WTC11 (cell line): ENCODE results near the gene AMMECR1. TPM values are rescaled to one million over a fixed set of nuclear protein-coding genes. Genes with fewer than 3 reads are reported as not detected.

ENCODE experiments used
- ATAC-seq: fragments of 200-7000 bp; cut with Tn5 transposase; 2 replicates; pipeline ENCODE4 v1.10.0; 2021; ENCODE audit warnings: mild to moderate bottlenecking, moderate library complexity
- CTCF ChIA-PET: fragments of 300-600 bp; sonication (Branson Sonifier 250); formaldehyde crosslinking; loops from one replicate; lab custom pipeline; 2021; ENCODE audit warnings: antibody characterized with exemption; lab: Charles Lee
- POLR2A ChIA-PET: fragments of 350-600 bp; sonication (Branson Sonifier 250); formaldehyde crosslinking; loops from one replicate; lab custom pipeline; 2021; ENCODE audit warnings: antibody characterized with exemption; lab: Charles Lee
- DNase-seq: peaks from one replicate; pipeline ENCODE4 v3.0.0; 2021; ENCODE audit warnings: low spot score
- H3K27ac Mint-ChIP-seq: 2 replicates; pipeline ENCODE4 v1.8.0; 2021; ENCODE audit warnings: mixed read lengths
- H3K27me3 Mint-ChIP-seq: 2 replicates; pipeline ENCODE4 v1.8.0; 2021; ENCODE audit warnings: low read depth, mild to moderate bottlenecking, moderate library complexity, mixed read lengths
- H3K36me3 Mint-ChIP-seq: 2 replicates; pipeline ENCODE4 v1.8.0; 2021; ENCODE audit warnings: mixed read lengths
- H3K4me1 Mint-ChIP-seq: 2 replicates; pipeline ENCODE4 v1.8.0; 2022; ENCODE audit warnings: mixed read lengths
- H3K4me3 Mint-ChIP-seq: 2 replicates; pipeline ENCODE4 v1.8.0; 2021; ENCODE audit warnings: mild to moderate bottlenecking, moderate library complexity, mixed read lengths
- H3K9me3 Mint-ChIP-seq: 2 replicates; pipeline ENCODE4 v1.8.0; 2021; ENCODE audit warnings: mixed read lengths
- CBFB ChIP-seq: sonication (generic); formaldehyde crosslinking; IDR thresholded peaks from 2 replicates; pipeline ENCODE4 v1.8.1; 2022; ENCODE audit warnings: mild to moderate bottlenecking, low read depth, missing genetic modification reagents
- ELF4 ChIP-seq: sonication (generic); formaldehyde crosslinking; IDR thresholded peaks from 2 replicates; pipeline ENCODE4 v1.8.1; 2022; ENCODE audit warnings: low read depth, mild to moderate bottlenecking, moderate library complexity, missing genetic modification reagents
- FOXP1 ChIP-seq: sonication (generic); formaldehyde crosslinking; IDR thresholded peaks from 2 replicates; pipeline ENCODE4 v1.8.0; 2022; ENCODE audit warnings: missing genetic modification reagents, mild to moderate bottlenecking, moderate library complexity, borderline replicate concordance
- GRHL2 ChIP-seq: fragments of 250-450 bp; sonication (Bioruptor Pico); IDR thresholded peaks from 2 replicates; pipeline ENCODE4 v1.8.0; 2022; ENCODE audit warnings: mild to moderate bottlenecking, moderate library complexity; ENCODE audit not compliant: insufficient replicate concordance, severe bottlenecking
- GTF2I ChIP-seq: fragments of 250-450 bp; sonication (Bioruptor Pico); conservative IDR thresholded peaks from 2 replicates; pipeline ENCODE4 v1.4.0; 2021; ENCODE audit warnings: mild to moderate bottlenecking
- HMGA2 ChIP-seq: fragments of 250-450 bp; sonication (Bioruptor Pico); IDR thresholded peaks from 2 replicates; pipeline ENCODE4 v1.4.0; 2021; ENCODE audit warnings: mild to moderate bottlenecking, moderate library complexity
- MLX ChIP-seq: sonication (generic); formaldehyde crosslinking; IDR thresholded peaks from 2 replicates; pipeline ENCODE4 v1.8.1; 2023; ENCODE audit warnings: mild to moderate bottlenecking, missing genetic modification reagents, moderate library complexity
- PRRX2 ChIP-seq: fragments of 250-450 bp; sonication (Bioruptor Pico); IDR thresholded peaks from 2 replicates; pipeline ENCODE4 v1.8.0; 2021; ENCODE audit warnings: mild to moderate bottlenecking
- RORB ChIP-seq: fragments of 250-450 bp; sonication (Bioruptor Pico); IDR thresholded peaks from 2 replicates; pipeline ENCODE4 v1.9.0; 2021; ENCODE audit warnings: mild to moderate bottlenecking
- SOX15 ChIP-seq: fragments of 250-450 bp; sonication (Bioruptor Pico); IDR thresholded peaks from 2 replicates; pipeline ENCODE4 v1.9.0; 2021; ENCODE audit warnings: mild to moderate bottlenecking
- ZBTB43 ChIP-seq: sonication (generic); formaldehyde crosslinking; IDR thresholded peaks from 2 replicates; pipeline ENCODE4 v1.8.1; 2023; ENCODE audit warnings: mild to moderate bottlenecking, missing genetic modification reagents
- ZMAT4 ChIP-seq: fragments of 250-450 bp; sonication (Bioruptor Pico); IDR thresholded peaks from 2 replicates; pipeline ENCODE4 v1.9.0; 2021; ENCODE audit warnings: mild to moderate bottlenecking
- ZNF121 ChIP-seq: sonication (generic); formaldehyde crosslinking; IDR thresholded peaks from 2 replicates; pipeline ENCODE4 v1.8.0; 2023; ENCODE audit warnings: missing genetic modification reagents
- ZNF138 ChIP-seq: sonication (generic); formaldehyde crosslinking; conservative IDR thresholded peaks from 2 replicates; pipeline ENCODE4 v1.8.1; 2022; ENCODE audit warnings: mild to moderate bottlenecking, moderate library complexity, missing genetic modification reagents
- ZNF219 ChIP-seq: sonication (generic); formaldehyde crosslinking; IDR thresholded peaks from 2 replicates; pipeline ENCODE4 v1.8.0; 2023; ENCODE audit warnings: missing genetic modification reagents, mild to moderate bottlenecking, borderline replicate concordance
- ZNF232 ChIP-seq: sonication (generic); formaldehyde crosslinking; IDR thresholded peaks from 2 replicates; pipeline ENCODE4 v1.8.0; 2022; ENCODE audit warnings: mild to moderate bottlenecking, missing genetic modification reagents
- ZNF423 ChIP-seq: fragments of 250-450 bp; sonication (Bioruptor Pico); IDR thresholded peaks from 2 replicates; pipeline ENCODE4 v2.1.2; 2022; ENCODE audit warnings: mild to moderate bottlenecking, moderate library complexity
- total RNA-seq: library from RNA; stranded (reverse); gene quantifications from 3 replicates; pipeline ENCODE4 v1.2.3, GENCODE V29; 2021
- TF ChIP-seq, protein P1 (sequence below): sonication (generic); formaldehyde crosslinking; IDR thresholded peaks from 2 replicates; pipeline ENCODE4 v1.8.1; 2022; ENCODE audit warnings: mild to moderate bottlenecking, moderate library complexity, missing genetic modification reagents

The AMMECR1 gene
- total RNA-seq, 1 experiment from 2014 or later, result 18.1 TPM

GRCh38 chrX:110181459-110182137, 136.3 kb downstream of the AMMECR1 start (continued):
- TF ChIP-seq MLX (CRISPR knock-in tag) (no peak), ELF4 (CRISPR knock-in tag) (no peak), RORB (no peak)

- Mint-ChIP-seq H3K4me3 (no peak overlapping the region), H3K36me3 (0 out of 2 replicates have a peak, but pooled peaks cover 2% of the 10 kb centered on the region)
- CTCF ChIA-PET, result interaction anchor here (1.8 to 4.8 kb wide), 2 partner anchors 13 to 232 kb away, joined by 8 to 26 read pairs; no protein-coding TSS in a partner anchor
- no peak for TF ChIP-seq ZMAT4 (CRISPR knock-in tag)
- TF ChIP-seq CBFB (CRISPR knock-in tag), result no peak
- TF ChIP-seq, all 79 proteins: peak for 0
- POLR2A ChIA-PET, result no interaction called here
- H3K27me3 Mint-ChIP-seq, result no peaks in the 10 kb centered on the region
- DNase-seq, result no peak
- H3K4me1 Mint-ChIP-seq, result peaks cover 16% of the 10 kb centered on the region
- no peak overlapping the region for H3K27ac Mint-ChIP-seq
- H3K9me3 Mint-ChIP-seq, result no peaks in the 10 kb centered on the region
- no peak for ATAC-seq
Observed at GRCh38 chrX:110180928-110181310, 137.0 kb downstream of the AMMECR1 start.

GRCh38 chrX:110180176-110180927, 137.5 kb downstream of the AMMECR1 start:
- ATAC-seq, result peak; percentile 44
- no peaks in the 10 kb centered on the region for H3K9me3 Mint-ChIP-seq
- H3K27ac Mint-ChIP-seq, result no peak overlapping the region
- no peak overlapping the region for H3K4me3 Mint-ChIP-seq
- no peak for DNase-seq
- no peaks in the 10 kb centered on the region for H3K27me3 Mint-ChIP-seq
- TF ChIP-seq ZNF138 (CRISPR knock-in tag), result no peak
- TF ChIP-seq PRRX2 (CRISPR knock-in tag), result no peak
- no peak for TF ChIP-seq SOX15 (CRISPR knock-in tag)
- CTCF ChIA-PET, result interaction anchor here (1.5 to 4.8 kb wide), 3 partner anchors 12 to 233 kb away, joined by 3 to 26 read pairs (median 8); no protein-coding TSS in a partner anchor
- POLR2A ChIA-PET, result no interaction called here
- H3K4me1 Mint-ChIP-seq, result peaks cover 10% of the 10 kb centered on the region
- no peaks in the 10 kb centered on the region for H3K36me3 Mint-ChIP-seq

- TF ChIP-seq ZBTB43 (CRISPR knock-in tag) (no peak), FOXP1 (CRISPR knock-in tag) (no peak), GRHL2 (CRISPR knock-in tag) (no peak), GTF2I (no peak), ZNF232 (CRISPR knock-in tag) (no peak), ZNF423 (CRISPR knock-in tag) (no peak), ZNF121 (CRISPR knock-in tag) (no peak), ELF4 (CRISPR knock-in tag) (no peak), HMGA2 (CRISPR knock-in tag) (no peak), PRRX2 (CRISPR knock-in tag) (no peak), ZNF219 (no peak)
- TF ChIP-seq, protein P1, sequence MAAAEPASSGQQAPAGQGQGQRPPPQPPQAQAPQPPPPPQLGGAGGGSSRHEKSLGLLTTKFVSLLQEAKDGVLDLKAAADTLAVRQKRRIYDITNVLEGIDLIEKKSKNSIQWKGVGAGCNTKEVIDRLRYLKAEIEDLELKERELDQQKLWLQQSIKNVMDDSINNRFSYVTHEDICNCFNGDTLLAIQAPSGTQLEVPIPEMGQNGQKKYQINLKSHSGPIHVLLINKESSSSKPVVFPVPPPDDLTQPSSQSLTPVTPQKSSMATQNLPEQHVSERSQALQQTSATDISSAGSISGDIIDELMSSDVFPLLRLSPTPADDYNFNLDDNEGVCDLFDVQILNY (CRISPR knock-in tag), result no peak
- CTCF ChIA-PET, result interaction anchor here (1.5 to 4.8 kb wide), 2 partner anchors 10 to 240 kb away, joined by 4 to 26 read pairs; no protein-coding TSS in a partner anchor
- Mint-ChIP-seq H3K36me3 (no peaks in the 10 kb centered on the region), H3K4me3 (no peak overlapping the region), H3K27me3 (no peaks in the 10 kb centered on the region), H3K9me3 (no peaks in the 10 kb centered on the region), H3K27ac (no peak overlapping the region), H3K4me1 (peaks cover 11% of the 10 kb centered on the region)
- no peak for DNase-seq
- ATAC-seq, result no peak
- POLR2A ChIA-PET, result interaction anchor here (0.6 kb wide), 1 partner anchor 213 kb away, joined by 3 read pairs; no protein-coding TSS in a partner anchor
Observed at GRCh38 chrX:110178179-110178865, 139.6 kb downstream of the AMMECR1 start.
